Keratinocyte (primary cell): ENCODE data around the gene LAD1. TPM values are rescaled to one million over a fixed set of nuclear protein-coding genes. Genes with fewer than 3 reads are reported as not detected.

Experiments used
- DNase-seq: peaks from one replicate; pipeline ENCODE4 v3.0.0-alpha.2; 2011; ENCODE audit warnings: low read depth, missing footprints, low spot score
- FAIRE-seq: peaks from 2 replicates; lab custom pipeline; 2011; peaks lifted over from hg19 to GRCh38; lab: Jason Lieb, UNC
- H2AFZ ChIP-seq: 2 replicates; pipeline ENCODE4 v1.6.0; 2012; ENCODE audit warnings: low read length, control low read depth, inconsistent platforms; ENCODE audit not compliant: control insufficient read depth
- H3K27ac ChIP-seq: 2 replicates; pipeline ENCODE4 v1.5.1; 2011; ENCODE audit warnings: low read length; ENCODE audit not compliant: control insufficient read depth, insufficient read depth
- H3K27me3 ChIP-seq: 3 replicates; pipeline ENCODE4 v1.6.0; 2011; ENCODE audit warnings: low read length; ENCODE audit not compliant: control insufficient read depth, insufficient read depth; ENCODE audit errors: extremely low read depth
- H3K36me3 ChIP-seq, 2 experiments: 2 replicates in 1 of 2; 3 replicates in 1 of 2; pipeline ENCODE4 v1.5.1; 2011; ENCODE audit warnings: low read length in 2 of 2, mild to moderate bottlenecking in 1 of 2; ENCODE audit not compliant: control insufficient read depth in 2 of 2, insufficient read depth in 2 of 2; ENCODE audit errors: extremely low read depth in 1 of 2
- H3K4me1 ChIP-seq: 3 replicates; pipeline ENCODE4 v1.5.1; 2011; ENCODE audit warnings: low read length; ENCODE audit not compliant: control insufficient read depth, insufficient read depth; ENCODE audit errors: extremely low read depth
- H3K4me2 ChIP-seq: 3 replicates; pipeline ENCODE4 v1.6.0; 2011; ENCODE audit warnings: low read depth, low read length; ENCODE audit not compliant: control insufficient read depth, insufficient read depth; ENCODE audit errors: extremely low read depth
- H3K4me3 ChIP-seq, 3 experiments: fragments of 200-600 bp in 1 of 3; sonication (generic) in 1 of 3; 2 replicates in 2 of 3; 3 replicates in 1 of 3; pipeline ENCODE4 v1.5.1; 2011 to 2016; ENCODE audit warnings: low read length in 3 of 3, mild to moderate bottlenecking in 3 of 3, control low read depth in 2 of 3, inconsistent platforms in 1 of 3, low read depth in 1 of 3, mixed read lengths in 1 of 3, mixed run types in 1 of 3, moderate library complexity in 1 of 3; ENCODE audit not compliant: control insufficient read depth in 2 of 3, insufficient read depth in 2 of 3; ENCODE audit errors: extremely low read depth in 1 of 3
- H3K79me2 ChIP-seq: 2 replicates; pipeline ENCODE4 v1.6.0; 2012; ENCODE audit warnings: low read length; ENCODE audit not compliant: control insufficient read depth, insufficient read depth
- H3K9ac ChIP-seq: 3 replicates; pipeline ENCODE4 v1.6.0; 2011; ENCODE audit warnings: low read length; ENCODE audit not compliant: control insufficient read depth, insufficient read depth; ENCODE audit errors: extremely low read depth
- H3K9me1 ChIP-seq: 3 replicates; pipeline ENCODE4 v1.6.0; 2011; ENCODE audit warnings: low read length; ENCODE audit not compliant: control insufficient read depth, insufficient read depth; ENCODE audit errors: extremely low read depth
- H3K9me3 ChIP-seq: 2 replicates; pipeline ENCODE4 v1.5.1; 2012; ENCODE audit warnings: low read depth, low read length; ENCODE audit not compliant: control insufficient read depth
- H4K20me1 ChIP-seq: 3 replicates; pipeline ENCODE4 v1.6.0; 2011; ENCODE audit warnings: low read length; ENCODE audit not compliant: control insufficient read depth, insufficient read depth; ENCODE audit errors: extremely low read depth
- CTCF ChIP-seq, 3 experiments: IDR thresholded peaks in 1 of 3; conservative IDR thresholded peaks in 1 of 3; optimal IDR thresholded peaks in 1 of 3; 2 replicates in 2 of 3; 3 replicates in 1 of 3; pipeline versions ENCODE3 to v1.5.1; 2011; ENCODE audit warnings: low read length in 3 of 3, mild to moderate bottlenecking in 3 of 3, moderate library complexity in 2 of 3, control low read depth in 1 of 3, inconsistent platforms in 1 of 3; ENCODE audit not compliant: insufficient read depth in 2 of 3; ENCODE audit errors: extremely low read depth in 1 of 3
- EZH2 ChIP-seq: IDR thresholded peaks from one replicate; pipeline ENCODE4 v1.6.1; 2012; ENCODE audit warnings: inconsistent platforms, mild to moderate bottlenecking, low read length, moderate library complexity
- dilution Hi-C: fragments of 300-500 bp; cut with MboI; formaldehyde crosslinking; loops from one replicate; pipeline ENCODE4 v1.7.0; 2020; ENCODE audit warnings: low sequenced_read_pairs; ENCODE audit not compliant: extremely low pct_ligation_motif_present
- polyA plus RNA-seq, 5 experiments: library from polyadenylated mRNA; depleted of rRNA in 3 of 5; stranded (reverse) in 3 of 5; stranded (forward) in 1 of 5; unstranded in 1 of 5; fragments of >200 nt; gene quantifications; 1 replicate in 1 of 5; 2 replicates in 3 of 5; 3 replicates in 1 of 5; pipeline versions ENCODE4 v1.2.1 to v1.2.3, GENCODE V29; 2011 to 2012; ENCODE audit warnings: missing spikeins in 2 of 5, low read depth in 1 of 5, low replicate concordance in 1 of 5

LAD1 gene
- polyA plus RNA-seq, 1 donor (not counting 4 experiments of a cell fraction or from before 2014, with no cell fraction given), result 82.9 TPM

GRCh38 chr1:201433609-201434008 lies 34.5 kb upstream of the LAD1 start:
- DNase-seq, result no peak
- Histone ChIP-seq H3K9ac (no peak overlapping the region), H4K20me1 (no peaks in the 10 kb centered on the region), H3K4me1 (peaks cover 8% of the 10 kb centered on the region), H3K27ac (no peak overlapping the region), H3K9me3 (no peaks in the 10 kb centered on the region), H3K4me2 (no peak overlapping the region), H3K79me2 (no peaks in the 10 kb centered on the region), H3K4me3 (no peak overlapping the region), H3K27me3 (no peaks in the 10 kb centered on the region), H3K9me1 (no peaks in the 10 kb centered on the region), H2AFZ (no peak overlapping the region), H3K36me3 (no peaks in the 10 kb centered on the region)
- dilution Hi-C loops, result no loop called here
- TF ChIP-seq EZH2 (no peak), CTCF (optimal IDR thresholded peaks at IDR 0.05 in 1 of 3, IDR thresholded peaks at IDR 0.05 in 1 of 3, conservative IDR thresholded peaks at IDR 0.05 in 1 of 3; ENCODE audit: extremely low read depth in 1 of 3, insufficient read depth in 2 of 3, low read length in 3 of 3) (no peak)
- no peak for FAIRE-seq

- no peaks in the 10 kb centered on the region for H3K9me3 ChIP-seq
- no peak overlapping the region for H3K4me2 ChIP-seq
- H3K27me3 ChIP-seq, result no peaks in the 10 kb centered on the region
- TF ChIP-seq CTCF (optimal IDR thresholded peaks at IDR 0.05 in 1 of 3, IDR thresholded peaks at IDR 0.05 in 1 of 3, conservative IDR thresholded peaks at IDR 0.05 in 1 of 3; ENCODE audit: extremely low read depth in 1 of 3, insufficient read depth in 2 of 3, low read length in 3 of 3) (no peak), EZH2 (no peak)
- no peaks in the 10 kb centered on the region for H3K79me2 ChIP-seq
- FAIRE-seq, result no peak
- no peak overlapping the region for H3K27ac ChIP-seq
- no peaks in the 10 kb centered on the region for H3K9me1 ChIP-seq
- H3K9ac ChIP-seq, result no peak overlapping the region
- H3K36me3 ChIP-seq, result no peaks in the 10 kb centered on the region
- no peak overlapping the region for H2AFZ ChIP-seq
- H3K4me1 ChIP-seq, result peaks cover 4% of the 10 kb centered on the region
- DNase-seq, result no peak
- dilution Hi-C loops, result no loop called here
- H4K20me1 ChIP-seq, result no peaks in the 10 kb centered on the region
- H3K4me3 ChIP-seq, result no peak overlapping the region
These were observed 31.7 kb upstream of the LAD1 start for GRCh38 chr1:201430776-201431175.
